GM21737 (cell line): ENCODE measurements around the gene NGRN.

Experiments used
- ATAC-seq: cut with Tn5 transposase; IDR thresholded peaks from one replicate; pipeline ENCODE4 v1.9.1; 2021; ENCODE audit warnings: mild to moderate bottlenecking, moderate library complexity; ENCODE audit not compliant: unreplicated experiment

NGRN gene

DNA sequence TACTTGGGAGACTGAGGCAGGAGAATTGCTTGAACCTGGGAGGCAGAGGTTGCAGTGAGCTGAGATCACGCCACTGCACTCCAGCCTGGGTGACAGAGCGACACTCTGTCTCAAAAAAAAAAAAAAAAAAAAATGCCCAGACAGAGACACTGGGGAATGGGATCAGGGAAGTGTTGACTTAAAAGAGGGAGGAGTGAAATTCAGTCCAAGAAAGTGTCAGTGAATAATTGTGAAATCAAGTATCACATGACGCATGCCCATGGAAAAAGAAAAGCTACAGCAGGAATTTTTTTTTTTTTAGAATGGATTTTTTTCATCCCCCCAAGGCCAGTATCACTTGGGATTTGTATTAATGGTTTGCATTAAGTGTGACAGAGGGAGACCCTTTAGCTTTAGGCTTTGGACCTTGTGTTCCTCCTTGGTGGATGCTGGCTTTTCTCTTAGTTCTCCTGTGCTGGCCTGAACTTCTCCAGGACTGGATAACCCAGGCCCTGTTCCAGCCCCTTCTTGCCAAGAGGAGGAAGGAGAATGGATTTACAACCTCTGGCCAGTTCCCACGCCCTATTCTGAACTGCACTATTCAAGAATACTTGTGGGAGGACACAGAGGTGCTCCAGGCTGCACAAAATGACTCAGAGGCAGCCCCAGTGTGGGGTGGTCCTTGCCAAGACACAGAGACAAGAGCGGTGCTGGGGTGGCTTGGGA, 50.0 kb downstream of the NGRN start:
- ATAC-seq, result no peak

DNA sequence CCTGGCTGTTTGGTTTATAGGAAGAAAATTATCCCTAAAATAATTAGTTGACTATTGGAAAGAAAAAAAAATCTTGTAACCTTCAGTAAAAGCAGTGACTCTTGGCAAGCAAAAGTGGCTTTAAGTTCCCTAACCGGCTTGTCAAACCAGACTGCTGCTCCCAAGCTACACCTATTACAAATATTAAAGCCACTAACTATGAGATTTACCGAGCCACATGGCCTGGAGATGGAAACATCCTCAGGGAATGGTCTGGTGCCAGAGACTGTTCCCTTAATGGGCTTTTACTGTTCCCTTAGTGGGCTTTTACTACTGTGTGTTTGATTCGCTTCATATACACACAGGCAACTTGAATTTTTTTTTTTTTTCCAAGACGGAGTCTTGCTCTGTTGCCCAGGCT, 50.7 kb downstream of the NGRN start:
- no peak for ATAC-seq

DNA sequence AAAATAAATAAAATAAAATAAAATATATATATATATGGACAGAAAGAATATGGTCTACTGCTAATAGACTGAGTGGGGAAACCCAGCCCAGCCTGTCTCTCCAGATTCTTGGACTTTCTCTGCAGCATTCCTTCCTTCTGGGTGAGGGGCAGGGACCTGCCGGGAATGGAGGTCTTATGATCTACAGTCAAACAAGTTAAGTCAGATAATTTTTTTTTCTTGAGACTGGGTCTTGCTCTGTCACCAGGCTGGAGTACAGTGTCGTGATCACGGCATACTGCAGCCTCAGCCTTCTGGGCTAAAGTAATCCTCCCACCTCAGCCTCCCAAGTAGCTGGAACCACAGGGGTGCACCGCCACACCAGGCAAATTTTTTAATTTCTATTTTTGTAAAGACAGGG, 53.1 kb downstream of the NGRN start:
- ATAC-seq, result no peak

DNA sequence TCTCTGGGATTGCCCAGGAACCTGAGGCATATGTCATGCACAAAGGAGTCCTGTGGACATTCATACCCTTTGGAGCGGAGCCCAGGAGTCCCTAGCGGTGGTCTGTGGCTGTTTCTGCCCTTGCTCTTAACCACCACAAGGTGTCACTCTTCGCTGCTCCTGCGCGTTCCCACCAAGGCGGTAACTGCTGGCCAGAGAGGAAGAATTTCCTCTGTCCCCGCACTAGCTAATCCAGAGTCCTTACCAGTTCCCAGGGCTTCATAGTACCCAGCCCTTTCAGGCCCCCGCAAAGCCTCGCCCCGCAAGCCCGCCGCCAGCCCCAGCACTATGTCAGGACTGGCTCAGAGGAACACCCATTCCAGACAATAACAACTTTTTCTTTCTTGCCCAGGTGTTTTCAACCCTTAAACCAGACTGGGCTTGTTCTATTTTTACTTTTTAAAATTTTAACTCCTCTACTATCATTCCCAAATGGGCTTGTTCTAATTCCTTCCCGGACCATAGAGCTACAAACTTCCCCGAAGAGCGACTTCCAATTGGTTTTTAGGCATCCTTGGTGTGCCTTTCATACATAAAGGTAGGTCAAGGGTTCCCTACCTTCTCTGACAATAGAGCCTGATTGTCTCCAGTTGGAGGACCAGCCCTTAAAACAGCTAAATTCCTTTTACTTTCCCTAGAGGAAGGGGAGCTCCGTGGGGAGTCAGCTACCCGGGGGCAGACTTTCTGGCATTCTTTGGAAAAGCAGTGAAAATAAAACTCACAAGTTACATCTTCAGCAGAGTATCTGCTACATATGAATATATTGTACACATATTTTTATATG, 54.8 kb downstream of the NGRN start:
- ATAC-seq, result peak; percentile 98

DNA sequence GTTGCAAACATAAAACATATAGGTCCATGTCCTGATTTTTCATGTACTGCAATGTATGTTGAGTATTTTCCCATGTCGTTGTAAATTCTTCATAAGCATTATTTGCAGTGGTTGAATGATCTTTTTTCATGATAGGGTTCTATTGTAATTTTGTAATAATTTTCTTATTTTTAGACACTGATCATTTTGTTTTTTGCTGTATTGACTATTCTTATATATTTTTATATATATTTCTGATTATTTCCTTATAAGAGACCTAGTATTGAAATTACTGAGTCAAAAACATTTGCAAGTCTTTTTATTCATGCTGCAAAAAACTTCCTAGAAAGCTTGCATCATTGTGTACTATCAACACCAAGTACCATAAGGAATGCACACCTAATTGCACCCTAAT, 55.4 kb downstream of the NGRN start:
- ATAC-seq, result no peak
